Stimulated activated CD8-positive, alpha-beta memory T cell treated with anti-CD3 and anti-CD28 coated beads, Interleukin-4, amount 100 ng/mL, for 4 hours (primary cell): Measurements from ENCODE around the gene SNAP29.
"Not testable (repeated sequence)": the region's sequence is repeated elsewhere in the genome, so short reads cannot be mapped to it uniquely, and the experiment has no call there.

Experiments
- DNase-seq, 2 donors: peaks; one replicate each; pipeline ENCODE4 v3.0.0-alpha.2; 2020; ENCODE audit warnings: low read depth in 2 of 2, low spot score in 1 of 2

Gene SNAP29

DNA sequence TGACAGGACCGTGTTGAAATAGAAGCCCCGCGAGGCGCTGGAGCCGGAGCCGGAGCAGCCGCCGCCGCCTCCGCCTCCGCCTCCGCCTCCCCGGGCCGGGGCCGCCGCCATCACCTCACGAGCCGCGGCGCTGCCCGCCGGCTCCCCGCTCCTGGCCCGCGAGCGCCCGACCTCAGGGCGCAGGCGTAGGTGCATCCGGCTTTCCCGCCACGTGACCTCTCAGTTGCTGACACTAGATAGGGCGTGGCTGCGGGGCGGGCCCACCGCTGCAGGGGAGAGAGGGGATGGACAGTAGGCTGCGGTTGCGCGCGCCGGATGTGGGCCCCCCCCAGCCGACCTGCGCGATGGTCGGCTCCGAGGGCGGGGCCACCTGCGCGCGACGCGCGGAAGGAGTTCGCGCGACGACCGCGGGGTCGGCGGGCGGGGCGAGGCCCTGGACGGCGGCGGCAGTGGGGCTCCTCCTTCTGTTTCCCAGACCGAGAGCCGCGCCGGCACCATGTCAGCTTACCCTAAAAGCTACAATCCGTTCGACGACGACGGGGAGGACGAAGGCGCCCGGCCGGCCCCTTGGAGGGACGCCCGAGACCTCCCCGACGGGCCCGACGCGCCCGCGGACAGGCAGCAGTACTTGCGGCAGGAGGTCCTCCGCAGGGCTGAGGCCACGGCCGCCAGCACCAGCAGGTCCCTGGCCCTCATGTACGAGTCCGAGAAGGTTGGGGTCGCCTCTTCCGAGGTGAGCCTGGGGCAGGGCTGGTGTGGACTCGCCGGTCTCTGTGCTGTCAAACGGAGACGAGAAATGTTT, at the start of gene SNAP29, which contains the start of gene PI4KA:
Gene SNAP29, plus strand, starts transcription at position 393 of the 802 bp plus-strand sequence. Its CDS starts 104 bp downstream, at position 497.
Gene PI4KA, minus strand, starts transcription at position 197 of the 802 bp plus-strand sequence. Its CDS starts 86 bp downstream, at position 111.
- peak; percentile 91 to 96 for DNase-seq

GRCh38 chr22:20809538-20810185, 49.1 kb upstream of the SNAP29 start:
- DNase-seq: no peak

GRCh38 chr22:20810645-20811044, 48.2 kb upstream of the SNAP29 start:
- peak in 1 of 2 donors; percentile 2 for DNase-seq

DNA sequence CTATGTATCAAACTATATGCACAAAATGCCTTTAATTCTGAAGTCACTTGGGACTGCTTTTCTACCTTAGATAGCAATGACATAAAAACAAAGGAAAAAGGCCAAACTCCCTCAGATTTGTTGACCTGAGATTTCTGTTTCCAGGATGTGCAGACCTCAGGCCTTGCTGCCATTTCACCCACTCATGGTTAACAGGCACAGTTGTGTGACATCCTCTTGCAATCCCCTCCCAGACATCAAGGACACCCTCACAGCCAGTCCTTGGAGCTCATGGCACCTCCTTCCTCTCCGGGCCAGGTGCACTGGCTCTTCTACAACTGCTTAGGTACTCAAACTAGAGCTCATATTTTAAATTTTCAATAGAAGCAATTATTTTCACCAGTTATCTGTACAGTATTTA, 47.6 kb upstream of the SNAP29 start:
- no peak for DNase-seq

DNA sequence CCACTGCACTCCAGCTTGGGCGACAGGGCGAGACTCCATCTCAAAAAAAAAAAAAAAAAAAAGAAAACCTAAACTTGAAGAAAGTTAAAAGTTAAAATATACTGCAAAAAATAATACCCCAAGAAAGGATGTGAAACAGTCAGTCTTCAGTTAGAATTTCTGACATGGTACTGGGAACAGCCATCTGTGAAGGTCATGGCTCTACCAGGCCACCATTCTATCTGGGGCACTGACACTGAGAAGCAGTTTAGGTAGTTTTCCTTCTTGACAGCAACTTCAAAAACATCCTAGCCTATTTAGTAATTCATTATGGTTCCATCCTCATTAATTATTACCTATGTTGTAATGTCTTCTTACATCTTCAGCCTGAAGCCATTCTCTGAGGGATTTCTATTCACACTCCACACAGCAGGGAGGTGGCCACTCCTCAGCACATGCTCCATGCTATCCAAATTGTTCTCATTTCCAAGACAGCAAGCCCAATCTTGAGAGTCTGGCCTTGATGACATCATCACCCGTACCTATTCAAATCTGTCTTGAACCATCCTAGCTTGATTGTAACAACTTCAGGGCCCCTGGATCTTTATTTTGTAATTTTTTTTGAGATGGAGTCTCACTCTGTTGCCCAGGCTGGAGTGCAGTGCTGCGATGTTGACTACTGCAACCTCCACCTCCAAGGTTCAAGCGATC, 46.7 kb upstream of the SNAP29 start:
- DNase-seq: no peak

DNA sequence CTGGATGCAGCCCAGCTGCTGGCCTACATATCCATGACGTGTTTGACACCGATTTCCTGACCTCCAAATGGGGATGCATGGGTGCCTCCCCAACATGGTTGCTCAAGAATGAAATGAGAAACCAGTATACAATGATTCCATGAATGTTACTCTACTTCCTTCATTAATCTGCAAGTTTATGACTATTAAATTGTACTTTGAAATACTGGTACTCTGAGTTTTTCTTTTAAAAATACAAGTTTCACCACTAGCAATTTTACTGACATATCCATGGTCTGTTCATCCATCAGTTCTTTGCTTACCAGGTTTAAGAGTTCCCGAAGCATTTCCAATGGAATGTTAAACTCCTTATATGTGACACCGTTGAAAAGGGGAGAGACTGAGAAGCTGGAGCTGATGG, 45.8 kb upstream of the SNAP29 start:
- DNase-seq: no peak

DNA sequence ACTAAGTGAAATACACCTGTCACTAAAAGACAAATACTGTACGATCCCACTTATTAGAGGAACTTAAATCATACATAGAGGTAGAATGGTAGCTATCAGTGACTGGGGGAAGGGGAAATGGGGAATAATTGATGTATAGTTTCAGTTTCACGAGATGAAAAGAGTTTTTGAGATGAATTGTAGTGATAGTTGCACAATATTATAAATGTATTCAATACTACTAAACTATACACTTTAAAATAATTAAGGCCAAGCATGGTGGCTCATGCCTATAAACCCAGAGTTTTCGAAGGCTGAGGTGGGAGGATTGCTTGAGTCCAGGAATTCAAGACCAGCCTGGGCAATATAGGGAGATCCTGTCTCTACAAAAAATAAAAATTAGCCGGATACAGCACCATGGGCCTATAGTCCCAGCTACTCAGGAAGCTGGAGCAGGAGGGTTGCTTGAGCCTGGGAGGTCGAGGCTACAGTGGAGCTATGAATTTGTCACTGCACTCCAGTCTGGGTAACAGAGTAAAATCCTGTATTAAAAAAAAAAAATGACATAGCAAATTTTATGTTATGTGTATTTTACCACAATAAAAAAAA, 44.5 kb upstream of the SNAP29 start:
- DNase-seq: no peak

DNA sequence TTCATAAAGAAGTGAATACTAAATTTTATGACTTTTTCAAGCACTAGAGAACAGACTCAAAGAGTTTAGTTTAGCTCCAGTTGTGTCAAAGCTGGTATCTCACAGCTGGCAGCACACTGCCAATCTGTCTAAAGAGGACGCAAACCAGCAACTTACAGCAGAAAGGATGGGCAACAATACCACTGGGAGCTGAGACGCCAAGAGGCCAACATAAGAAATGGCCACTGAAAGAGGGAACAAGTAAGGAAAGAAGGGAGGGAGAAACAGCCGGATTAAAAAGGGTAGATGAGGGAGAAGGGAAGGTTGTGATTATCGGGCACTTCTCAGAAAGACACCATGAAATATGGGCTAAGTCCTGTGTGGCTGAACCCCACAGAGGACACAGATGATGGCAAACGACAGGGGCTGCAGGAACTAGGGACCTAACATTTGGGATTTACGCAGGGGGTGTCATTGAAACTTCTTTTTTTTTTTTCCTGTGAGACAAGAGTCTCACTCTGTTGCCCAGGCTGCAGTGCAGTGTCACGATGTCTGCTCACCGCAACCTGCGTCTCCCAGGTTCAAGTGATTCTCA, 43.2 kb upstream of the SNAP29 start:
- DNase-seq: no peak

DNA sequence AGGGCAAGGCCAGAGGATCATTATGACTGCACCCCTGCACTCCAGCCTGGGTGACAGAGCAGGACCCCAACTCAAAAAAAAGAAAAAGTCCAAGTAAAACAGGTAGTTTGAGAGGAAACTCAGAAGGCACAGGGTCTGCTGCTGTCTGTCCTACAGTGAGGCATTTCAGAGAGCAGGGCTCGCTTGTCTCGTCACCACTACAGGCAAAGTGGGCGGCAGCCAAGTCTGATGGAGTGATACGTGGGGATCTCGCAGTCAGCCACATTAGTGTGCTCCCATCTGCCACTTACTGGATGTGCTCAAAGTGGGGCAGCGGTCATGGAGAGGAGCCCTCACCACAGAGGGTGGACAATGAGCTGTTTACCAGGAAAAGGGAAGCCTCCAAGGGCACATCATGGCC, 42.2 kb upstream of the SNAP29 start:
- DNase-seq: no peak

- no peak for DNase-seq
Observed at GRCh38 chr22:20818471-20818870, 40.3 kb upstream of the SNAP29 start.

GRCh38 chr22:20819471-20819870, 39.3 kb upstream of the SNAP29 start:
- no peak for DNase-seq

GRCh38 chr22:20821717-20822239, 37.0 kb upstream of the SNAP29 start:
- DNase-seq: not testable (repeated sequence)

DNA sequence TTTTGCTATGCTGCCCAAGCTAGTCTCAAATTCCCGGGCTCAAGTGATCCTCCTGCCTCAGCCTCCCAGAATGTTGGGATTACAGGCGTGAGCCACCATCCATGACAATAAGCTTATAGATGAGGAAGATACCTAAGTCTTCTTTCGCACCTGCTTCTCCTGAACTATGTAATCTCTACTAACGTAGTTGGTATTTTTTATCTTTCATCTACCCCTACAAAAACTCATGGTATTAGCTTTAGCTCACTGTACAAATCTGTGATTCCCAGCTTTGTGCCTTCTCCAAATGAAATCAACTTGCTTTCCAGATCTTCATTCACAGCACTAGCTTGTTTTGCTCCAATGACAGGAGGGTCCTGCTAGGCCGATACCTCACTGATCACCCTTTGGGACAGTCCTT, 36.6 kb upstream of the SNAP29 start:
- DNase-seq: no peak

- no peak for DNase-seq
Observed at GRCh38 chr22:20823264-20823663, 35.5 kb upstream of the SNAP29 start.

DNA sequence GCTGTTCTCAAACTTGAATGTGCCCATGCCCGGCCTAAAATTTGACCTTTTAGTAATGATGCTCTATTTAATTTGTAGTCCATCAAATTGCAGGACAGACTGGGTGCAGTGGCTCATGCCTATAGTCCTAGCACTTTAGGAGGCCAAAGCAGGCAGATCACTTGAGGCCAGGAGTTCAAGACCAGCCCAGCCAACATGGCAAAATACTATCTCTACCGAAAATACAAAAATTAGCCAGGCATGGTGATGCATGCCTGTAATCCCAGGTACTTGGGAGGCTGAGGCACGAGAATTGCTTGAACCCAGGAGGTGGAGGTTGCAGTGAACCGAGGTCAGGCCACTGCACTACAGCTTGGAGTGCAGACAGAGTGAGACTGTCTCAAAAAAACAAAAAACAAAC, 33.6 kb upstream of the SNAP29 start:
- DNase-seq: not testable (repeated sequence)

DNA sequence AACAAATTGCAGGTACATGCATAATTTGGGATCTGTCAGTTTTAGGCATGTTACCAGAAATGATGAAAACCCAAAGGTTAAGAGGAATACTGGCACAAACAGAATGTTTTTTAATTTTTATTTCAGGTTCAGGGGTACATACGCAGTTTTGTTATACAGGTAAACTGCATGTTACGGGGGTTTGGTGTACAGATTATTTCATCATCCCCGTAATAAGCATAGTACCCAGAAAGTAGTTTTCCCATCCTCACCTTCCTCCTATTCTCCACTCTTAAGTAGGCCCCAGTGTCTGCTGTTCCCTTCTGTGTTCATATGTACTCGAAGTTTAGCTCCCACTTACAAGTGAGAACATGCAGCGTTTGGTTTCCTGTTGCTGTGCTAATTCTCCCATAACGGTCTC, 33.2 kb upstream of the SNAP29 start:
- DNase-seq: no peak

- not testable (repeated sequence) for DNase-seq
Observed at GRCh38 chr22:20826373-20827152, 32.2 kb upstream of the SNAP29 start.

DNA sequence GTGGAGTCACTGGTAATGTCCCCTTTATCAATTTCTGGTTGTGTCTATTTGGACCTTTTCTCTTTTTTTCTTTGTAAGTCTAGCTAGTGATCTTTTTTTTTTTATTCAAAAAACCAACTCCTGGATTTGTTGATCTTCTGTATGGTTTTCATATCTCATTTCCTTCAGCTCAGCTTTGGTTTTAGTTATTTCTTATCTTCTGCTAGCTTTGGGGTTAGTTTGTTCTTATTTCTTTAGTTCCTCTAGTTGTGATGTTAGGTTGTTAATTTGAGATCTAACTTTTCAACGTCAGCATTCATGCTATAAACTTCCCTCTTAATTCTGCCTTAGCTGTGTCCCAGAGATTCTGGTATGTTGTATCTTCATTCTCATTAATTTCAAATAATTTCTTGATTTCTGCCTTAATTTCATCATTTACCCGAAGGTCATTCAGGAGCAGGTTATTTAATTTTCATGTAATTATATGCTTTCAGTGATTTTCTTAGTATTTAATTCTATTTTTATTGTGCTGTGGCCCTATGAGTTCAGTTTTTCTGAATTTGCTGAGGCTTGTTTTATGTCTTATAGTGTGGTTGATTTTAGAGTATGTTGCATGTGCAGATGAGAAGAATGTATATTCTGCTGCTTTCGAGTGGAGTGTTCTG, 29.2 kb upstream of the SNAP29 start:
- no peak for DNase-seq

GRCh38 chr22:20833225-20833665, 25.6 kb upstream of the SNAP29 start:
- DNase-seq: no peak

DNA sequence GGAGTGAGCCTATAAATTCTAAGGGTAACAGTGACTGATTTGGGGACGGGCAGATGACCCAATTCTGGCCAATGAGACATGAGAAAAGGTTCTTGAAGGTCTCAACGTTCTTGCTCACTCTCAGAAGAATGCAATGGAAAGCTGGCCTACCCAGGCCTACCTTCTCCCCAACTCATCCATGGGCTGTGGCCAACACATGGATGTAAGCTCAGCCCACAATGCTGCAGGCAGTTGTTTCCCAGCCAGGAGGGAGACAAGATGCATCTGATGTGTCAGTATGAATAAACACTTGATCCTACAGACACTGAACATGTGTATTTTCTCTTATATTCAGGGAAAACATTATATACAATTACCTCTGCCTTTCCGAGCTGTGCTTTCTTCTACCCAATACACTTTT, 24.6 kb upstream of the SNAP29 start:
- DNase-seq: no peak
